SK-N-SH (cell line): ENCODE results near the gene PRKAB2.
"Not testable (repeated sequence)": the region's sequence is repeated elsewhere in the genome, so short reads cannot be mapped to it uniquely, and the experiment has no call there.

Source experiments
- CTCF ChIP-seq: fragments of 200-600 bp; sonication (generic); IDR thresholded peaks from 2 replicates; pipeline ENCODE4 v1.6.1; 2017; ENCODE audit warnings: antibody characterized with exemption, mild to moderate bottlenecking, moderate library complexity
- USF1 ChIP-seq: IDR thresholded peaks from 2 replicates; pipeline ENCODE4 v1.4.0; 2012; ENCODE audit warnings: low read depth, borderline replicate concordance

GRCh38 chr1:147197324-147197723 lies 25.1 kb upstream of the PRKAB2 start:
- TF ChIP-seq CTCF, USF1: not testable (repeated sequence)
